DND-41 (cell line): ENCODE results near the gene PIP4K2A.

Experiments
- ATAC-seq: fragments of 200-7000 bp; cut with Tn5 transposase; 3 replicates; pipeline ENCODE4 v1.9.1; 2021; ENCODE audit warnings: low read depth; ENCODE audit not compliant: insufficient read depth
- DNase-seq: peaks from one replicate; pipeline ENCODE4 v3.0.0-alpha.2; 2020
- H2AFZ ChIP-seq: 2 replicates; pipeline ENCODE4 v1.6.0; 2012; ENCODE audit warnings: low read depth, low read length
- H3K27ac ChIP-seq: 2 replicates; pipeline ENCODE4 v1.5.1; 2012; ENCODE audit warnings: low read length, inconsistent platforms
- H3K27me3 ChIP-seq: fragments of 200-600 bp; sonication (generic); 2 replicates; pipeline ENCODE4 v1.6.0; 2012; ENCODE audit warnings: low read length, mild to moderate bottlenecking, inconsistent platforms; ENCODE audit not compliant: insufficient read depth, poor library complexity
- H3K36me3 ChIP-seq: 2 replicates; pipeline ENCODE4 v1.5.1; 2012; ENCODE audit warnings: low read length, inconsistent platforms; ENCODE audit not compliant: insufficient read depth
- H3K4me1 ChIP-seq: 2 replicates; pipeline ENCODE4 v1.5.1; 2012; ENCODE audit warnings: mild to moderate bottlenecking, low read length; ENCODE audit not compliant: insufficient read depth
- H3K4me2 ChIP-seq: 2 replicates; pipeline ENCODE4 v1.6.0; 2012; ENCODE audit warnings: mild to moderate bottlenecking, moderate library complexity, low read length, inconsistent platforms; ENCODE audit not compliant: insufficient read depth
- H3K4me3 ChIP-seq, 2 experiments: fragments of 200-600 bp in 1 of 2; shearing (Covaris generic) in 1 of 2; 2 replicates each; pipeline ENCODE4 v1.5.1; 2012 to 2016; ENCODE audit warnings: inconsistent platforms in 2 of 2, low read length in 2 of 2, mild to moderate bottlenecking in 2 of 2, low read depth in 1 of 2, moderate library complexity in 1 of 2
- H3K79me2 ChIP-seq: 2 replicates; pipeline ENCODE4 v1.6.0; 2012; ENCODE audit warnings: low read length, inconsistent platforms; ENCODE audit not compliant: insufficient read depth
- H3K9ac ChIP-seq: 2 replicates; pipeline ENCODE4 v1.6.0; 2012; ENCODE audit warnings: low read depth, mild to moderate bottlenecking, inconsistent platforms, low read length, moderate library complexity
- H3K9me3 ChIP-seq: 2 replicates; pipeline ENCODE4 v1.5.1; 2012; ENCODE audit warnings: low read length, moderate library complexity, mild to moderate bottlenecking, inconsistent platforms; ENCODE audit not compliant: insufficient read depth, severe bottlenecking
- H4K20me1 ChIP-seq: 2 replicates; pipeline ENCODE4 v1.6.0; 2012; ENCODE audit warnings: low read length; ENCODE audit not compliant: insufficient read depth
- CTCF ChIP-seq: IDR thresholded peaks from 2 replicates; pipeline ENCODE4 v1.5.1; 2012; ENCODE audit warnings: borderline replicate concordance, low read length, moderate library complexity, mild to moderate bottlenecking; ENCODE audit not compliant: poor library complexity, severe bottlenecking; ENCODE audit errors: extremely low read depth
- EZH2 ChIP-seq: IDR thresholded peaks from 3 replicates; pipeline ENCODE4 v1.6.1; 2012; ENCODE audit warnings: borderline replicate concordance, low read depth, mild to moderate bottlenecking, moderate library complexity, low read length, inconsistent platforms; ENCODE audit not compliant: severe bottlenecking

PIP4K2A gene

GRCh38 chr10:22673091-22673392, 41.3 kb downstream of the PIP4K2A start:
- peak overlapping the region; percentile 21 for H3K27ac ChIP-seq
- H2AFZ ChIP-seq = no peak overlapping the region
- no peaks in the 10 kb centered on the region for H3K9me3 ChIP-seq
- peaks cover 59% of the 10 kb centered on the region for H4K20me1 ChIP-seq
- peaks cover 47% of the 10 kb centered on the region for H3K4me1 ChIP-seq
- no peaks in the 10 kb centered on the region for H3K36me3 ChIP-seq
- ATAC-seq (no peak), DNase-seq (no peak)
- H3K79me2 ChIP-seq = peaks cover 99% of the 10 kb centered on the region
- H3K9ac ChIP-seq = no peak overlapping the region
- TF ChIP-seq CTCF = no peak
- no peak for TF ChIP-seq EZH2
- H3K27me3 ChIP-seq = no peaks in the 10 kb centered on the region
- H3K4me2 ChIP-seq = no peak overlapping the region
- H3K4me3 ChIP-seq = no peak overlapping the region

GRCh38 chr10:22672319-22673090, 41.9 kb downstream of the PIP4K2A start:
- no peaks in the 10 kb centered on the region for H3K9me3 ChIP-seq
- TF ChIP-seq EZH2 (no peak), CTCF (no peak)
- DNase-seq (no peak), ATAC-seq (no peak)
- no peaks in the 10 kb centered on the region for H3K27me3 ChIP-seq
- H2AFZ ChIP-seq = no peak overlapping the region
- H4K20me1 ChIP-seq = peaks cover 61% of the 10 kb centered on the region
- H3K79me2 ChIP-seq = peaks cover 99% of the 10 kb centered on the region
- peaks cover 48% of the 10 kb centered on the region for H3K4me1 ChIP-seq
- no peak overlapping the region for H3K4me2 ChIP-seq
- H3K27ac ChIP-seq = peak overlapping the region; percentile 21
- no peak overlapping the region for H3K9ac ChIP-seq
- no peak overlapping the region for H3K4me3 ChIP-seq
- H3K36me3 ChIP-seq = no peaks in the 10 kb centered on the region

- H3K9me3 ChIP-seq = no peaks in the 10 kb centered on the region
- H3K4me1 ChIP-seq = peaks cover 59% of the 10 kb centered on the region
- H3K36me3 ChIP-seq = no peaks in the 10 kb centered on the region
- no peak overlapping the region for H3K9ac ChIP-seq
- no peak for TF ChIP-seq CTCF
- TF ChIP-seq EZH2 = no peak
- H3K79me2 ChIP-seq = peaks cover 97% of the 10 kb centered on the region
- H3K4me2 ChIP-seq = no peak overlapping the region
- no peak overlapping the region for H3K4me3 ChIP-seq
- DNase-seq (no peak), ATAC-seq (no peak)
- no peaks in the 10 kb centered on the region for H3K27me3 ChIP-seq
- H2AFZ ChIP-seq = no peak overlapping the region
- no peak overlapping the region for H3K27ac ChIP-seq
- peaks cover 53% of the 10 kb centered on the region; the same call in 1 of the 2 replicates for H4K20me1 ChIP-seq
These were observed 43.6 kb downstream of the PIP4K2A start for GRCh38 chr10:22670788-22671187.
